NCI-H748 (cell line): ENCODE measurements around the gene KCNC4.
A peak's percentile ranks its signal among the peaks of the same experiment; 100 is the strongest.

Source experiments
- DNase-seq: peaks from one replicate; lab custom pipeline; 2025; ENCODE audit not compliant: unreplicated experiment; lab: John Stamatoyannopoulos, UW

Gene KCNC4

DNA sequence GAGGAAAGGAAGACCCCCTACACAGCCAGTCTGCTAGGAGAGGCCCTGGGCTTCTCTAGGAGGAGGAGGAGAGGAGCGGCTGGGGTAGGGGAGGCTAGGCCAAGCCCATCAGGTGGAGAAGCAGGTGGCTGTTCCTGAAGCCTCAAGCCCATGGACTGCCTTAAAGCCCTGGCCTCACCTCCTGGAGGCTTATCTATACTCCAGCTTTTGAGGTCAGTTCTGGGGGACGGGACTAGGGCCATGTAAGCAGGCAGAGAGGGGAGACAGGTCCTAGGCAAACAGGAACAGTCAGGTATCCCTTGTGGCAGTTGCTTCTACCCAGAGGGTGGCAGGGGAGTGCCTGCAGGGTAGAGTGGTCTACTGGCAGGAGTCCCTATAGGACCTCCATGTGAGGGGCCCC lies 40.6 kb downstream of the KCNC4 start:
- no peak for DNase-seq

DNA sequence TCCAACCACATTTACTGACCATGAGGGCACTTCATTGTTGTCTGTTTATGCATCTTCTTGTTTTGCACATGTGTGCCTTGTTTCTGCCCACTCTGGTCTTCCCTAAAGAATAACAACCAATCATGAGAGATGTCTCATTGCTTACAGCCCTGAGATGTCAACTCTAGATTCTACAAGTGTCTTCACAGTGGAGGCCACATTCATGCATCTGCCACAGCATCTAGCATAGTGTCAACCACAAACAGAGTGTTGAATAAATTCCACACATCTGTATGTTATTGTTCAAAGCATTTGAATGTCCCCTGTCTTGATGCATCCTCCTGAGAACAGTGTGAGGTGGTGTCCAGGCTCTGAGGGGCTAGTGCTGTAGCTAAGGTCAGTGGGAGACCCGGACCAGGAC lies 43.1 kb downstream of the KCNC4 start:
- DNase-seq = no peak

DNA sequence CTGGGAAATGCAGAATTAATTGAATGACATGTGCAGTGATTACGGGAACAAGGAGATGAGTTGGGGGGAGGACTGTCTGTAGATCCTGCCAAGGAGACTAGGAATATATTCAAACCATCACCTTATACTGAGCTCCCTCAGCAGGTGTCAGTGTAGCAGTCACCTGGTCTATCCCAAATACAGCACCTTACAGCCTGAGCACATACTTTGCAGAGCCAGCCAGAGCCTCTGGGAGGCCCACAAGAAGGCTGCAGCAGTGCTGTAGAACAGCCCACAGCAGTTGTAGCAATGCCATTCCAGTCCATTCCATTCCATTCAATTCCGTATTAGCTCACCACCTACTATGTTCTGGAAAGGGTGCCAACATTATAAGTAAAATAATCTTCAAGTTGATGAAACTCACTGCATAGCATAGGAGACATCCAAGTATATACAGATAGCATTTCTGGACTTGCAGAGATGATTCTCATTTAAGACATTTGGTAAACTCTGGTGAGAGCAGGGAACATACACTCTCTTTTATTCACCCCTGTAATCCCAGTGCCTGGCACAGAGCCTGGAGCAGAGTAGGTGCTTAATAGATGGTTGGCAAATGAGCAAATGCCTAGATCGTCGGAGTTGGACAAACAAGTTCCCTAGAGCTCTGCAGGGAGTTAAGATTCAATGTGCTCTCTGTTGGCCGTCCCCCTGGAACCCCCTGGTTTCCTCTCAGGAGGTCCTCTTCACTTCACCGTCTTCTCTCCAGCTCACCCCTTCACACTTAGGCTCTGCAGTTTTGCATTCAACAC lies 44.7 kb downstream of the KCNC4 start:
- no peak for DNase-seq

DNA sequence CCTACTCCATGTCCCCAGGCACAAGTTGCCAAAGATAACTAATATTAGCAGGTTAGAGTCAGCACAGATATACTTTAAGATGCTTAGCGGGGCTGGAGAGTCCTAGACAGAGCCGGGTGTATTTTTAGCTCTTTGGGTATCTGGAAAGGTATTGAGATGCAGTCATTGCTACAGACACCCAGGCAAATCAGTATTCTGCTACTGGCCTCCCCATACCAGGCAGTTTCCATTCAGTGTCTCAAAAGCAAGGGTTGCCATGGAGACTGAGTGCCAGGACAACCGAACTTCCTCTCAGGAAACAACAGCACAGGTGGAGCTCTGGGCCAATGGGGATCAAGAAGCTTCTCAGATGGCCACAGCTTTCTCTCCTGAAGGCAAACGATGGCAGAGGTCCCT lies 45.3 kb downstream of the KCNC4 start:
- DNase-seq = peak; percentile 86

DNA sequence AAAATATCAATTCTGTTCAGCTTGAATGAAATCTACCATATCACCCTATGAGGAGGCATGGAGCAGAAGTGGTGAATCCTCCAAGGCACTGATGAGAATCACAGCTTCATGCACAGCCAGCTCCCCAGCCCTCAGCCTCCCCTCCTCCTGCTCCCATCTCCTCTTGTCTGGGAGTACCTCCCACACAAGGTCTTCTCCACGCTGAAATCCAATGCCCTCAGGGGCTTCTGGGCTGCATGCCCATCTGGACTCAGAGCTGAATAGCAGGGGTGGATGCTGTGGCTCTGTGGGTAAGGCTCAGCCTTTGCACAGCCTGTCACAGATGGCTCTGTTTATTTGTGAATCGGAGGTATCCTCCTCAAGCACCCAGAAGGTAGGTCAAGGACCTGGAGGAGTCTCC lies 48.6 kb downstream of the KCNC4 start:
- no peak for DNase-seq

DNA sequence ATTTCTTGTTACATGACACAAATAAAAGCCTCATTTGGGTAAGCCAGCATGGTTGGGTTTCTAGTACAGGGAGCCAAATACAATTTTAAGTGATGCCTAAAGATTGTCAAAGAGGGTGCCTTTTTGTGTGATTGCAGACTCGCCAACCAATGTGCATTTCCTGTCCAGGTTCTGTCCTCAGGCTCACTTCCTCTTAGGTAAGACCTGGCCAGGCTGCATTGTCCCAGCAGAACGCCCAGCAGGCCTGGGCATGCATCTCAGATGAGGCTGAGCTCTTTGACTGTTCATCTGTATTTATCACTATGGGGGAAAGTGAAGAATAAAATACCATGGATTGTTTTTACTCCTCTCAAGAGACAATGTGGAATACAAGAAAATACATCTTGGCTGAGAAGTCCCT lies 49.7 kb downstream of the KCNC4 start:
- DNase-seq = no peak
